KMS-11 (cell line): ENCODE measurements around the gene ACY1.

Source experiments
- H2AFZ ChIP-seq: fragments of 200-600 bp; sonication (generic); 2 replicates; pipeline ENCODE4 v1.6.1; 2016; ENCODE audit warnings: antibody characterized with exemption, mixed run types, low read depth
- H3K27ac ChIP-seq: fragments of 200-600 bp; sonication (generic); 2 replicates; pipeline ENCODE4 v1.6.1; 2016; ENCODE audit warnings: mild to moderate bottlenecking, mixed run types
- H3K27me3 ChIP-seq: fragments of 200-600 bp; sonication (generic); 2 replicates; pipeline ENCODE4 v1.6.1; 2017; ENCODE audit warnings: mild to moderate bottlenecking, low read depth, mixed run types, moderate library complexity; ENCODE audit not compliant: insufficient read depth
- H3K36me3 ChIP-seq: fragments of 200-600 bp; sonication (generic); 2 replicates; pipeline ENCODE4 v1.6.1; 2017; ENCODE audit warnings: mild to moderate bottlenecking, mixed run types; ENCODE audit not compliant: insufficient read depth
- H3K4me1 ChIP-seq: fragments of 200-600 bp; sonication (generic); 2 replicates; pipeline ENCODE4 v1.6.1; 2016; ENCODE audit warnings: mild to moderate bottlenecking, low read depth, mixed run types; ENCODE audit not compliant: poor library complexity, severe bottlenecking
- H3K4me2 ChIP-seq: fragments of 200-600 bp; sonication (generic); 2 replicates; pipeline ENCODE4 v1.7.0; 2016; ENCODE audit warnings: mild to moderate bottlenecking, mixed run types
- H3K4me3 ChIP-seq: fragments of 200-600 bp; sonication (generic); IDR thresholded peaks from 2 replicates; pipeline ENCODE4 v1.6.1; 2017; ENCODE audit warnings: low read depth, low read length, mixed read lengths; ENCODE audit not compliant: insufficient read depth
- H3K79me2 ChIP-seq: fragments of 200-600 bp; sonication (generic); 2 replicates; pipeline ENCODE4 v1.6.1; 2016; ENCODE audit warnings: low read depth, mixed run types; ENCODE audit not compliant: insufficient read depth
- H3K9ac ChIP-seq: fragments of 200-600 bp; sonication (generic); 2 replicates; pipeline ENCODE4 v1.6.1; 2016; ENCODE audit warnings: mild to moderate bottlenecking, mixed run types
- H4K20me1 ChIP-seq: fragments of 200-600 bp; sonication (generic); 2 replicates; pipeline ENCODE4 v1.6.1; 2016; ENCODE audit warnings: mild to moderate bottlenecking, mixed run types; ENCODE audit not compliant: insufficient read depth
- CTCF ChIP-seq: fragments of 200-600 bp; sonication (generic); conservative IDR thresholded peaks from 2 replicates; pipeline ENCODE4 v1.6.1; 2017; ENCODE audit warnings: low read depth, mild to moderate bottlenecking, antibody characterized with exemption, low read length, moderate library complexity, mixed read lengths

ACY1 gene

GRCh38 chr3:51946796-51947195 lies 36.5 kb upstream of the ACY1 start:
- no peaks in the 10 kb centered on the region for H4K20me1 ChIP-seq
- no peak overlapping the region for H3K9ac ChIP-seq
- H3K27me3 ChIP-seq: no peaks in the 10 kb centered on the region
- H3K4me1 ChIP-seq: no peaks in the 10 kb centered on the region
- no peak overlapping the region for H2AFZ ChIP-seq
- no peak for TF ChIP-seq CTCF
- H3K27ac ChIP-seq: no peak overlapping the region
- no peak overlapping the region for H3K4me2 ChIP-seq
- H3K79me2 ChIP-seq: no peaks in the 10 kb centered on the region
- H3K4me3 ChIP-seq: no peak overlapping the region
- no peaks in the 10 kb centered on the region for H3K36me3 ChIP-seq

- Histone ChIP-seq H3K27me3 (no peaks in the 10 kb centered on the region), H3K9ac (no peak overlapping the region), H3K4me2 (no peak overlapping the region), H3K27ac (no peak overlapping the region), H3K4me1 (no peaks in the 10 kb centered on the region), H3K36me3 (no peaks in the 10 kb centered on the region), H3K4me3 (no peak overlapping the region), H2AFZ (no peak overlapping the region), H3K79me2 (no peaks in the 10 kb centered on the region), H4K20me1 (no peaks in the 10 kb centered on the region)
- no peak for TF ChIP-seq CTCF
Measured at GRCh38 chr3:51947215-51947900, 36.0 kb upstream of the ACY1 start.

GRCh38 chr3:51948016-51948580 lies 35.2 kb upstream of the ACY1 start:
- H3K4me2 ChIP-seq: no peak overlapping the region
- H2AFZ ChIP-seq: no peak overlapping the region
- H3K79me2 ChIP-seq: no peaks in the 10 kb centered on the region
- H3K9ac ChIP-seq: no peak overlapping the region
- no peaks in the 10 kb centered on the region for H3K4me1 ChIP-seq
- no peaks in the 10 kb centered on the region for H3K36me3 ChIP-seq
- TF ChIP-seq CTCF: no peak
- H3K27me3 ChIP-seq: no peaks in the 10 kb centered on the region
- no peak overlapping the region for H3K4me3 ChIP-seq
- no peaks in the 10 kb centered on the region for H4K20me1 ChIP-seq
- H3K27ac ChIP-seq: no peak overlapping the region

GRCh38 chr3:51949121-51949520 lies 34.2 kb upstream of the ACY1 start:
- Histone ChIP-seq H3K36me3 (no peaks in the 10 kb centered on the region), H3K9ac (no peak overlapping the region), H3K4me3 (no peak overlapping the region), H3K4me1 (no peaks in the 10 kb centered on the region), H3K4me2 (no peak overlapping the region), H3K79me2 (no peaks in the 10 kb centered on the region), H3K27me3 (no peaks in the 10 kb centered on the region), H2AFZ (no peak overlapping the region), H3K27ac (no peak overlapping the region), H4K20me1 (no peaks in the 10 kb centered on the region)
- TF ChIP-seq CTCF: no peak
